Muscle layer of colon (tissue), 2 donors: ENCODE results near the gene DYRK1B.
"Not testable (repeated sequence)": the region's sequence is repeated elsewhere in the genome, so short reads cannot be mapped to it uniquely, and the experiment has no call there.

ENCODE experiments used
- H3K27ac ChIP-seq: one replicate; pipeline ENCODE4 v1.7.0; 2013; ENCODE audit warnings: low read depth, mild to moderate bottlenecking, low read length, moderate library complexity
- H3K27me3 ChIP-seq, 2 donors: one replicate each; pipeline ENCODE4 v1.7.0; 2013; ENCODE audit warnings: low read length in 2 of 2, mild to moderate bottlenecking in 2 of 2; ENCODE audit not compliant: insufficient read depth in 2 of 2, control insufficient read depth in 1 of 2
- H3K36me3 ChIP-seq: one replicate; pipeline ENCODE4 v1.7.0; 2013; ENCODE audit warnings: mild to moderate bottlenecking, low read length; ENCODE audit not compliant: insufficient read depth
- H3K4me1 ChIP-seq: one replicate; pipeline ENCODE4 v1.7.0; 2013; ENCODE audit warnings: mild to moderate bottlenecking, low read length; ENCODE audit not compliant: insufficient read depth
- H3K4me3 ChIP-seq, 2 donors: one replicate each; pipeline ENCODE4 v1.7.0; 2013; ENCODE audit warnings: low read length in 2 of 2, low read depth in 1 of 2, mild to moderate bottlenecking in 1 of 2, moderate library complexity in 1 of 2
- H3K9ac ChIP-seq: one replicate; pipeline ENCODE4 v1.7.0; 2013; ENCODE audit warnings: low read length
- H3K9me3 ChIP-seq: one replicate; pipeline ENCODE4 v1.7.0; 2013; ENCODE audit warnings: mild to moderate bottlenecking, low read length
- donor health status: abdominal sarcoma.
- donor health status: Adenocarcinoma of cecum.

DYRK1B gene

DNA sequence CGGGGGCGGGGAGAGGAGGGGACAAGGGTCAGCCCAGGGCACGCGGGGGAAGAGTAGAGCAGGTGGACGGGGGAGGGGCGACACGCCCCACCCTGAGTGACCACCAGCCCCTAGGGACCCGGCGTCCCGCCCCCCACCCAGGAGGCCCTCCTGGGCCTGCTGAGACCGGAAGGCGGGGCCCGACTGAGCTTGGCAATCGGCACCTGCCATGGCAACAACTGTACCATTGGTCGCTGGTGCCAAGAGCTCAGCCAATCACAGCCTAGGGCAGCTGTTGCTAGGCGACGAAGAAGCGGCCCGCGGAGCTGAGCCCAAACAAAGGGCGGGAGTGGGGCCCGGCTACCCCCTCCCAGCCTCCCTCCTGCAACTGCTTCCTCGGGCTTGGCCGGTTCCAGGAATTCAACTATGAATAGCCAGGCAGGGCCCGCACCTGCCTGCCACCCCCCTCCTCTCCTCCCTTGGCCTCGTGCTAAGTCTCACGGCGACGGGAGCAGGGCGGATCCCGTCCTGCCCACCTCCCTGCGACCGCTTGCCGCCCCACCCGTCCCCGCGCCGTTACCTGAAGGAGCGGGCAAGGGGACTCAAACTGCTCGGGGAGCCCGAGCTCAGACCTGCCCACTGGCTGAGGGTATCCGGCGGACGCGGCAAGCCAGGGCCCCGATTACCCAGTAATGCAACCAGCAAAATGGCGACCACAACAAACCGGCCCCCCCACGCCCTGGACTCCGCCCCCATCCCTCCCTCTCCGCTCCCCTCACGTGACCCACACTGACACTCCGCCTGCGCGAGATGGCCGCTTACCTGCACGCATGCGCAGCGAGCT is at the start of gene DYRK1B:
Gene DYRK1B, minus strand, starts transcription at position 699 of the 823 bp plus-strand sequence. CDS start 2,295 bp downstream, outside the sequence.
- peak within 1 kb of the TSS; percentile 80 for H3K27ac ChIP-seq
- H3K4me1 ChIP-seq = peaks cover 13% of the 10 kb centered on the region
- peak within 1 kb of the TSS; percentile 71 to 92 for H3K4me3 ChIP-seq
- H3K36me3 ChIP-seq = peaks cover 59% of the 10 kb centered on the region
- H3K27me3 ChIP-seq = no peaks in the 10 kb centered on the region
- H3K9ac ChIP-seq = peak within 1 kb of the TSS; percentile 37
- no peaks in the 10 kb centered on the region for H3K9me3 ChIP-seq

DNA sequence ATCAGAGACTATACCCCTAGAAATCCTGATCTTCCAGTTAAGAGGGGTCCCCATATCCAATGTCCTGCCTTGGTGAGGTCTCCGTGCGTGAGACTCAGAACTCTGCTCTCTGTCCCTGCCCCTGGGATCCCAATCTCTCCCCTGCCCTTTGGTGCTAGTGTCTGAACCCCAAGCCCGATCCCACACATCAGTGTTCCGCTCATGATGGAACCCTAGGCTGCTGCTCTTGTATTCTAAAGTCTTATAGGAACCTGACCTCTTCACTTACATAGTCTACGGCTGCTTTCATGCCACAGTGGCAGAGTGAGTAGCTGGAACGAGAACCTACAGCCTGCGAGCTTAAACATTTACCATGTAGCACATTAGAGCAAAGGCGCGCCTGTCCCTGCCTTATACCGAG is 48.7 kb upstream of the DYRK1B start:
- H3K4me3 ChIP-seq, H3K9ac ChIP-seq, H3K27ac ChIP-seq, H3K27me3 ChIP-seq, H3K36me3 ChIP-seq, H3K9me3 ChIP-seq, H3K4me1 ChIP-seq: not testable (repeated sequence)

DNA sequence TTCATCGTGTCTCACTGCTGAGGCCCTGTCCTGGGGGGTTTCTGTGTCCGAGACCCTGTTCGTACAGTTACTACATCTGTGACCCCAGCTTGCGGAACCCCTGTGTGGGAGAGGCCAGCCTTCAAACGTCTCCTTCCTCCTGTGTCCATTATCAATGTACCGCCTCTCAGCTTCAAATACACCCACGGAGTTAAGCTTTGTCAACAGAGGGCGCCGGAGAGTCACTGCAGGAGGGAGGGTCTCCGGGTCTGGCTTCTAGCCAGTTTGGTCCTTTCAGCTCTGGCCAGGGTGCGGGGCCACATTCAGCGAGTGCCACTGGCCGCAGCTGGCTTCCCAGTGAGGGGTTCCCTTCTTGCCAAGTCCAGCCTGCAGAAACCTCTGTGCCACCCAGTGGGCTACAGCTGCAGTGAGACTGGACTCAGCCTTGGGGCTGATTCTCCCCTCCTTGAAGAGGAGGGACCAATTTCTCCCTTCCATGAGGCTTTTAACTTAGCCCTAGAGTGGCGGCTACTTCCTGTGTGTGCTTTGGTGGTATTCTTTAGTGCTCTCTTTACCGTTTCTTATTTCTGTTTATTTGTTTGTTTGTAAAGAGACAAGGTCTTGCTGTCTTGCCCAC is 47.6 kb upstream of the DYRK1B start:
- not testable (repeated sequence) for H3K9me3 ChIP-seq, H3K27me3 ChIP-seq, H3K4me3 ChIP-seq, H3K9ac ChIP-seq, H3K27ac ChIP-seq, H3K4me1 ChIP-seq, H3K36me3 ChIP-seq

DNA sequence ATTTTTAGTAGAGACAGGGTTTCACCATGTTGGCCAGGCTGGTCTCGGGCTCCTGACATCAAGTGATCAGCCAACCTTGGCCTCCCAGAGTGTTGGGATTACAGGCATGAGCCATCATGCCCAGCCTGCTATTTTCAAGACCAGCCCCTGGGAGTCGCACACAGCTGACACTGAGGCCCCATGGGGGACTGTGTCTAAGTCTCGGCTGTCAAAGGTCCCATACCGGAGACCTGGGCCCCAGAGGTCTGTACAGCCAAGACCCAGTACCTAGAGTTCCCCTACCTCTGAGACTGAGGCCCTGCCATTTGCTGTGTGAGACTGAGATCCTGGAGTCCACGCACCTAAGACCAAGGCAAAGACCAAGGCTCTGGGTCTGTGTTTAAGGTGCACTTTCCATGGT is 46.3 kb upstream of the DYRK1B start:
- not testable (repeated sequence) for H3K36me3 ChIP-seq, H3K4me1 ChIP-seq, H3K9me3 ChIP-seq, H3K27ac ChIP-seq, H3K27me3 ChIP-seq, H3K9ac ChIP-seq, H3K4me3 ChIP-seq

DNA sequence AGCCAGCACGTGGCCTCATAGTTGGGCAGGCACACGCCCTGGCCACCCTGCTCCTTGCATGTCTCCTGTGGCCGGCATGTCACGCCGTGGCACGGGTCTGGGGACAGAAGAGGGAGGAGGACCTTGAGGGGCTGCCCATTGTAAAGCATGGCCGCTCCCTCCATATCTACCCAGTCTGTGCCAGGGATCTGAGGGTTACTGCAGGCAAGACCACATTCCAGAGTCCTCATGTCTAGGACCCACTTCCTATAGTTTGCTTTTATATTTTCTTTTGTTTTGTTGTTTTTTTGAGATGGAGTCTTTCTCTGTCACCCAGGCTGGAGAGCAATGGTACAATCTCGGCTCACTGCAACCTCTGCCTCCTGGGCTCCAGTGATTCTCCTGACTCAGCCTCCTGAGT is 45.8 kb upstream of the DYRK1B start:
- not testable (repeated sequence) for H3K27ac ChIP-seq, H3K9me3 ChIP-seq

DNA sequence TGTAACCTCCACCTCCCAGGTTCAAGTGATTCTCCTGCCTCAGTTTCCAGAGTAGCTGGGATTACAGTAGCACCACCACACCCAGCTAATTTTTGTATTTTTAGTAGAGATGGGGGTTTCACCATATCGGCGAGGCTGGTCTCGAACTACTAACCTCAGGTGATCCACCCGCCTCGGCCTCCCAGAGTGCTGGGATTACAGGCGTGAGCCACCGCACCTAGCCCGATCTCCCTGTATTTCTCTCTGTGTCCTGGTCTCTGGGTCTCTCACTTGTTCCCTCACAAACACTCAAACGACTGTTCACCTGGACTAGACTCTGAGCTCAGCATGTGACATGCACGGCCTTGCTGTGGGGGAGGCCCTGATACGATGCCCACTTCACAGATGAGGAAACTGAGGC is 44.9 kb upstream of the DYRK1B start:
- H3K27me3 ChIP-seq, H3K4me3 ChIP-seq, H3K27ac ChIP-seq, H3K9me3 ChIP-seq, H3K9ac ChIP-seq, H3K4me1 ChIP-seq, H3K36me3 ChIP-seq: not testable (repeated sequence)

More for the DNA sequence above, 45.8 kb upstream of the DYRK1B start:
- not testable (repeated sequence) for H3K4me1 ChIP-seq, H3K36me3 ChIP-seq, H3K27me3 ChIP-seq, H3K9ac ChIP-seq, H3K4me3 ChIP-seq

DNA sequence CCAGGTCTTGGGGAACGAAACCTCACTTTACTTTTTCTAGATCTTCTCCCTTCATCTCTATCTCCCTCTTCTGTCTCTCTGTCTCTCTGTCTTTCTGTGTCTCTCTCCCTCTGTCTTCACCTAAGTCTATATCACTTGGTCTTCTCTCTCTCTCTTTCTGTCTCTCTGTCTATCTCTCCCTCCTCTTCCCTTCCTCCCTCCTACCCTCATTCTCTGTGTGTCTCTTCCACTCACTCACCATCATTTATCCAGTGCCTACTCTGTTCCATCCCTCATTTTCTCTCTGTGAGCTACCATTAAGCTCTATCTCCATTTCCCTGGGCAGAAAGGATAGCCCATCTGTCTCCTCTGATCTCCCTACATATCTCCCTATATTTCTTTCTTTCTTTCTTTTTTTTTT is 44.4 kb upstream of the DYRK1B start:
- no peaks in the 10 kb centered on the region for H3K4me1 ChIP-seq
- no peak overlapping the region for H3K9ac ChIP-seq
- no peaks in the 10 kb centered on the region for H3K27me3 ChIP-seq
- no peaks in the 10 kb centered on the region for H3K9me3 ChIP-seq
- no peak overlapping the region for H3K27ac ChIP-seq
- H3K4me3 ChIP-seq = no peak overlapping the region
- H3K36me3 ChIP-seq = no peaks in the 10 kb centered on the region

DNA sequence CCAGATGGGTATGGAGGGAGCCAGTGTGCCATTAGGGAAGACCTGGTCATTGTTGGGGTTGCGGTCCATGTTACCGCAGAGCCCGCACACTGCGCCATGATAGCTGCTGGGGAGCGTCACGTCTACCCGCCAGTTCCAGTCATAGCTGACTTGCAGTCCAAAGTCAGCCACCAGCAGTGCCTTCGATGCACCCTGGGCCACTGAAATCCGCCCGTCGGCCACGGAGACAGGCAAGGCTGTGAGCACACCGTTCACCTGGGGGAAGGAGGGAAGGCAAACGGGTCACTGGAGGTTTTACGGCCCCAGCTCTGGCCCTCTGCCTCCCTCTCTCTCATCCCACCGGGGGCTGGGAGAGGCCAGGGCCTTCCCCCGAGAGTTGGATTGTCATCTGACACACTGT is 44.0 kb upstream of the DYRK1B start:
- H3K9me3 ChIP-seq = not testable (repeated sequence)

DNA sequence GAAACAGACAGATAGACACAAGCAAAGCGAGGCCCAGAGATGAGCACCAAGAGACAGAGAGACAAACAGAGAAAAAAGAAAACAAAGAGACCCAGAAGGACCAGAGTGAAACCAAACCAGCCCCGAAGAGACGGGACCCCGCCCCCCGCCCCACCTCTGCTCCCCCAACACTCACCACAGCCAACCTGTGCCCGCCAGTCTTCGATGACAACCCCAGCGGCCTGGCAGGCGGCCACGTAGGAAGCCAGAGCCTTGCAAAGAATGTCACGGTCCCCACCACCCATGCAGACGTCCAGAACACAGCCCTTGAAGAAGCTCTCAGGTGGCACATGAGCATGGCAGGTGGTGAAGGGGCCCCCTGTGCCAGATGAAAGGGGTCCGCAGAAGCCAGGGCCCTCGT is 43.5 kb upstream of the DYRK1B start:
- H3K27ac ChIP-seq, H3K27me3 ChIP-seq, H3K4me1 ChIP-seq, H3K9me3 ChIP-seq, H3K4me3 ChIP-seq, H3K36me3 ChIP-seq, H3K9ac ChIP-seq: not testable (repeated sequence)

More for the DNA sequence above, 44.0 kb upstream of the DYRK1B start:
- not testable (repeated sequence) for H3K27ac ChIP-seq, H3K4me1 ChIP-seq, H3K27me3 ChIP-seq, H3K9ac ChIP-seq, H3K36me3 ChIP-seq, H3K4me3 ChIP-seq

DNA sequence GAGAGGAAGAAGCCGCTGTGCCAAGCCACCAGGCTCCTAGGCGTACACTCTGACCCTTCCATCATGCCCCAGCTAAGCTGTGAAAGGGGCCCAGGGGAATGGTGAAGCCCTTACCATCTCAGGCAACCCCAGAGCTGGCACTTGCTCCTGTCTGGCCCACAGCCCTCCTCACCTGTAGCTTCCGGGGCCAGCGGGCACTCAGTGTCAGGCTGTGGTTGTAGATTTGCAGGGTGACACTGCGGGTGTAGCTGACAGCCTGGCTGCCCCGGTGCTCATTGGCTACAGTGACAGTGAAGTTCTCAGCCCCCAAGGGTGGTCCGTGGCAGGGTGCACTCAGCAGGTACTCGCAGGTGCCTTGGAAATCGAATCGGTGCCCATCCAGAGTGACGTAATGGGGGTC is 42.5 kb upstream of the DYRK1B start:
- not testable (repeated sequence) for H3K9me3 ChIP-seq, H3K4me1 ChIP-seq, H3K9ac ChIP-seq, H3K36me3 ChIP-seq, H3K4me3 ChIP-seq, H3K27ac ChIP-seq, H3K27me3 ChIP-seq

DNA sequence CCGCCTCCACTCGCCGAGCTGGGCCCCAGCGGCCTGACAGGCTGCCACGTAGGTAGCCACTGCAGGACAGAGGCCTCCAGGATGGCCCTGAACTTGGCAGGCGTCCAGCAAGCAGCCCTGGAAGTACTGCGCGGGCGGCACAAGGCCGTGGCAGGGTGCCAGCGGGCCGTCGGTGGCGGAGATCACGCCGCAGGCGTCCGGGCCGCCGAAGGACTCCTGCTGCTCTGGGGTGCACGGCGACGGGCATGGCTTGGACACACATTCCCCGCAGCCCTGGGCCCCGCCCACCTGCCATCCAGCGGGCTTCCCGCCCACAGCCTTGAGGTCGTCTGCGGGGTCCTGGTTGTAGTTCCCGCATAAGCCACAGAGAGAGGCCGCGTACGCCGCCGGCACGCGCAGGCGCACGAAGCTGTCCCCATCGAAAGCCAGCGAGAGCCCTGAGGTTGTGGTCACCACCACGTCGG is 41.5 kb upstream of the DYRK1B start:
- not testable (repeated sequence) for H3K9ac ChIP-seq, H3K9me3 ChIP-seq, H3K27ac ChIP-seq, H3K36me3 ChIP-seq, H3K27me3 ChIP-seq, H3K4me1 ChIP-seq, H3K4me3 ChIP-seq

DNA sequence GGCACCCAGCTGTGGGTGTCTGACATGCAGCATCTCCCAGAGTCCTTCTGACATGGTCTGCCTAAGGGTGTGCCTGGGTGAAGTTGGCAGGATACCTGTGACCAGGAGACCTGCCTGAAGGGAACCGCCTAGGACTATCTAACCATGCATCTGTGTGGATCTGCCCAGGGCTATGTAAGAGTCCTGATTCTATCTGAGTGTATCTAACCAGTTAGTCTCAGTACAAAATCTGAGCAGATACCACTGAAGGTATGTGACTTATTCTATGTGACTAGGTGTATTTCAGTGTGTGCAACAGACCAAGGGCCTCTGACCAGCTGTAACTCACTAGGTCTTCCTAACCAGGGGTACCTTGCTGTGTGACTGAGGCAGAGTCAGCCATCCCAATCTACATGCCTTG is 40.4 kb upstream of the DYRK1B start:
- Histone ChIP-seq H3K27ac (no peak overlapping the region), H3K4me1 (no peaks in the 10 kb centered on the region), H3K9ac (no peak overlapping the region), H3K4me3 (no peak overlapping the region), H3K27me3 (no peaks in the 10 kb centered on the region), H3K36me3 (no peaks in the 10 kb centered on the region), H3K9me3 (no peaks in the 10 kb centered on the region)
